Fibroblast of skin of left biceps (primary cell): Measurements from ENCODE around the gene SAP130.
"Not testable (repeated sequence)": the region's sequence is repeated elsewhere in the genome, so short reads cannot be mapped to it uniquely, and the experiment has no call there.

ENCODE experiments used
- DNase-seq, 2 experiments: peaks; one replicate each; pipeline ENCODE4 v3.0.0-alpha.2; 2013; ENCODE audit warnings: low read depth in 2 of 2

Gene SAP130

DNA sequence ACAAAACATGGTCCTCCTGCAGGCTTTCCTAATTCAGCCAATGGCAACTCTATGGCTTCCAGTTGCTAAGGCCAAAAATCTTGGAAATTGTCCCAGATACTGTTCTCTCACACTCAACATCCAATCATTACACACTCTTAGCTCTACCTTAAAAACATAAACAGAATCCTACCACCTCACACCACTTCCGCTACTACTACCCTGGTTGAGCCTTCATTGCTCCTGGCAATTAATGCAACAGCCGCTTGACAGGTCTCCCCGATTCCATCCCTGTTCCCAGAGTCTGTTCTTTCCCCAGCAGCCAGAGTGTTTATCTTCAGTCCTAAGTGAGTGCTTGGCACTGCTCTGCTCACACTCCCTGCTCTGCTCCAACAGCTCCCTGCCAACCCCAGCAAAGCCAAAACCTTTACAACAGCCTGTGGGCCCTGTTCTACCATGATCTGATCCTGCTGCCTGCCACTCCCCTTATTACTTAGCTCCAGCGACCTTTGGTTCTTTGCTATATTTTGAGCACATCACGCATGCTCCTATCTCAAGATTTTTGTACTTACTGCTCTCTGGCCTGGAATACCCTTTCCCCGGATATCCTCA lies 74.6 kb downstream of the SAP130 start:
- no peak for DNase-seq

GRCh38 chr2:127951026-127951425 lies 76.8 kb downstream of the SAP130 start:
- DNase-seq: no peak

GRCh38 chr2:127950264-127950663 lies 77.6 kb downstream of the SAP130 start:
- no peak for DNase-seq

GRCh38 chr2:127945281-127945680 lies 82.6 kb downstream of the SAP130 start:
- DNase-seq: no peak

DNA sequence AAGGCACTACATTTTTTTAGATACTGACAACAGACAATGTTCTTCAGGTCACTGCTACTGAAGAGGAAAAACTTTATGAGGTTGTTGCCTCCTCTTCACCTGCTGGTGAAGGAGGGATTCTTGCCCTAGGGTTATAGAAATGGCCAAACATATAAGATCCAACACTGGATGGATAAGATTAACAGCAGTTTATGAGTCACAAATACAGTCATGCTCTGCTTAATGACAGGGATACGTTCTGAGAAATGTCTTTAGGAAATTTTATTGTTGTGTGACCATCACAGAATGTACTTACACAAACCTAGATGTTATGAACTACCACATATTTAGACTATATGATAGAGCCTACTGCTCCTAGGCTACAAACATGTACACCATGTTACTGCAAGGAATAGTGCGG lies 84.7 kb downstream of the SAP130 start:
- DNase-seq: no peak

DNA sequence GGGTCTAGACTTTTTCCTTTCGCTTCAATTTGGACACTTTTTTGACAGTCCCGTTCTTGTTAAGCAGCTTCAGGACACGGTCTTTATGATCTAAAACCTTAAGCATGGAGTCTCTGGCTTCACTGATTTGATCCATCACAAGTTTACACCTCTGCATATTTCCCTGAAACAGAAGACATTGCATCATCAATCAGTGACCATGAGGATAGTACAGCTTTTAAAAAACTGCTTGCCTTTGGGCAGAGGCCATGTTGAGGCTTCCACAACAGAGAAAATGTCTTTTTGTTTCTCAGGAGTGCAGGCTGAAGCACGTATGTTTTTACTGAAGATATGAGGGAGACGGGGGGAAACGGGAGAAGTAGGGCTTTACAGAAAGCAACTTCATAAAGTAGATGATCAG lies 85.9 kb downstream of the SAP130 start:
- no peak for DNase-seq

- DNase-seq: no peak
Measured at GRCh38 chr2:127941461-127941860, 86.4 kb downstream of the SAP130 start.

GRCh38 chr2:127940641-127941040 lies 87.2 kb downstream of the SAP130 start:
- no peak for DNase-seq

DNA sequence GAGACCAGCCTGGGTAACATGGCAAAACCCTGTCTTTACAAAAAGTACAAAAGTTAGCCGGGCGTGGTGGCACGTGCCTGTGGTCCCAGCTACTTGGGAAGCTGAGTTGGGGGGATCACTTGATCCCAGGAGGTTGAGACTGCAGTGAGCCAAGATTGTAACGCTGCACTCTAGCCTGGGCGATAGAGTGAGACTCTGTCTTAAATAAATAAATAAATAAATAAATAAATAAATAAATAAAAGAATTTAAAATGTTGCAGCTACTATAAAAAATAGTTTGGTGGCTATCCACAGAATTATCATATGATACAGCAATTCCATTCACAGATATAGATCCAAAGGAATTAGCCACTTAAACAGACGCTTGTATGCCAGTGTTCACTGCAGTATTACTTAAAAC lies 92.5 kb downstream of the SAP130 start:
- no peak for DNase-seq

- peak; percentile 31 to 33 for DNase-seq
Measured at GRCh38 chr2:127932199-127932876, 95.5 kb downstream of the SAP130 start.

GRCh38 chr2:127929449-127929848 lies 98.4 kb downstream of the SAP130 start:
- no peak for DNase-seq

DNA sequence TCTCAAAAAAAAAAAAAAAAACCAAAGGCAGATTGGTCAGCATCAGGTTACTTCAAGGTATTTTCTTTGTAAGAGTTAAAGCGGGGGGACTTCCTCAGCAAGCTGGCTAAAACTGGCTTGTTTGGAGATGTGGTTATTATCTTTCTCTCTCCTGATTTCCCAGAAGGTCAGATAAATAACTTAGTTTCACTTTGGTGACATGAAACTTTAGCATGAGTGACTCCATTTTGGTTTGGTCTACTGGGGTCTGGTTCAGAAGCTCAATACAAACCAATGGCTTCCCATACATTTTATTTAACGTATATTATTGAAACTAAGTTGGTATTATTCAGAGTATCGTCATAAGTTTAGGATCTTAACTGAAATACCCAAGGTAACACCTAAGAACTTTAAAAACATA lies 100.5 kb downstream of the SAP130 start:
- no peak for DNase-seq

DNA sequence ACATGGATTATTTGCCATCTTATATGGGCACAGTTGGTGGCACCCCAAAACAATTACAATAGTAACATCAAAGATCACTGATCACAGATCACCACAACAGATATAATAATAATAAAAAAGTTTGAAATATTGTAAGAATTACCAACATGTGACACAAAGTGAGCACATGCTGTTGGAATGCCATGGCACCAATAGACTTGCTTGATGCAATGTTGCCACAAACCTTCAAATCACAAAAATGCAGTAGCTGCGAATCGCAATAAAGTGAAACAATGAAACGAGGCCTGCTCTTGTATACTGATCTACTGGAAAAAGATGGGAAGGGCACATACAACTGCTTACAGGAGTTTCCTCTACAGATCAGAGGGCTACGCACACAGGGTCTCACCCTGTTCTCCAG lies 109.9 kb downstream of the SAP130 start:
- no peak for DNase-seq

DNA sequence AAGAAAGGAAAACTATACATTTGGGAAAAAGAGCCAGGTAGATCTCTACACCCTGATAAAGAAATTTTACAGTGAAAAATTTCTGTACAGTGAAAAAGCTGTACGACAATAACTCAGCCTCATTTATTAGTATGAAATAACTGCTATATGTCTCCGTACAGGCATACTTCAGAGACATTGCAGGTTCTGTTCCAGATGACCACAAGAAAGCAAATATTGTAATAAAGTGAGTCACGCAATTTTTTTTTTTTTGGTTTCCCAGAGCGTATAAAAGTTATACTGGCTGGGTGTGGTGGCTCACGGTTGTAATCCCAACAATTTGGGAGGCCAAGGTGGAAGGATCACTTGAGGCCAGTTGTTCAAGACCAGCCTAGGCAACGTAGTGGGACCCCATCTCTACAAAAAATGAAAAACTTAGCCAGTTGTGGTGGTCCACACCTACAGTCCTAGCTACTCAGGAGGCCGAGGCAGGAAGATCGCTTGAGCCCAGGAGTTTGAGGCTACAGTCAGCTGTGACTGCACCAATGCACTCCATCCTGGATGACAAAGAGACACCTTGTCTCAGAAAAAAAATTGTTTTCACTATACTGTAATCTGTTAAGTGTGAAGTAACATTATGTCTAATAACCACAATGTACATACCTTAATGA lies 113.9 kb downstream of the SAP130 start:
- DNase-seq: no peak

GRCh38 chr2:127911737-127912136 lies 116.1 kb downstream of the SAP130 start:
- no peak for DNase-seq

DNA sequence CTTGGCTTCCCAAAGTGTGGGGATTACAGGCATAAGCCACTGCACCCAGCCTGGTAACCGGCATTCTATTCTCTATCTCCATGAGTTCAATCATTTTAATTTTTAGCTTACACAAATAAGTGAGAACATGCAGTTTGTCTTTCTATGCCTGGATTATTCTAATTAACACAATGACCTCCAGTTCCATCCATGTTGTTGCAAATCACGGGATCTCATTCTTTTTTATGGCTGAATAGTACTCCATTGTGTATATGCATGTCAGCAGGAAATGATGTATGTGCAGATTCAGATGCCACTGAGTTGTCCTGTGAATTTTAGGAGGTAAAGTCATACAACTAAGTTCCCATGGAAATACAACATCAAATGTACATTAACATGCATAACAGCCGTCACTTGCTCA lies 117.4 kb downstream of the SAP130 start:
- no peak for DNase-seq

GRCh38 chr2:127909019-127909418 lies 118.8 kb downstream of the SAP130 start:
- DNase-seq: no peak

DNA sequence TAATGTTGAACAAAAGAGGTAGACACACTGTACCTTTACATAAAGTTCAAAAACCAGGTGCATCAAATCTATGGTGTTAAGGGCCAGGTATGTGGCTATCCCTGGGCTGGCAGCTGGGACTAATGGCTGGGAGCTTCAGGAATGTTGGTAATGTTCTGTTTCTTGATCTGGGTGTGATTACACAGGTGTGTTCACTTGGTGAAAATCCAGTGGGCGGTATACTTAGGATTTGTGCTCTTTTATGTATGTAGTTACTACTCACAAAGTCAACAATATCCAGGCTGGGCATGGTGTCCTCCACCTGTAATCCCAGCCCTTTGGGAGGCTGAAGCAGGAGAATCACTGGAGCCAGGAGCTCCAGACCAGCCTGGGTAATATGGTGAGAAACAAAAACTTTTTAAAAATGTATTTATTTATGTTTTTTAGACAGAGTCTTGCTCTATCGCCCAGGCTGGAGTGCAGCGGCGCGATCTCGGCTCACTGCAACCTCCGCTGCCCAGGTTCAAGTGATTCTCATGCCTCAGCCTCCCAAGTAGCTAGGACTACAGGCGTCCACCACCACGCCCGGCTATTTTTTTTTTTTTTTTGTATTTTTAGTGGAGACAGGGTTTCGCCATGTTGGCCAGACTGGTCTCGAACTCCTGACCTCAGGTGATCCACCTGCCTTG lies 120.0 kb downstream of the SAP130 start:
- DNase-seq: not testable (repeated sequence)

DNA sequence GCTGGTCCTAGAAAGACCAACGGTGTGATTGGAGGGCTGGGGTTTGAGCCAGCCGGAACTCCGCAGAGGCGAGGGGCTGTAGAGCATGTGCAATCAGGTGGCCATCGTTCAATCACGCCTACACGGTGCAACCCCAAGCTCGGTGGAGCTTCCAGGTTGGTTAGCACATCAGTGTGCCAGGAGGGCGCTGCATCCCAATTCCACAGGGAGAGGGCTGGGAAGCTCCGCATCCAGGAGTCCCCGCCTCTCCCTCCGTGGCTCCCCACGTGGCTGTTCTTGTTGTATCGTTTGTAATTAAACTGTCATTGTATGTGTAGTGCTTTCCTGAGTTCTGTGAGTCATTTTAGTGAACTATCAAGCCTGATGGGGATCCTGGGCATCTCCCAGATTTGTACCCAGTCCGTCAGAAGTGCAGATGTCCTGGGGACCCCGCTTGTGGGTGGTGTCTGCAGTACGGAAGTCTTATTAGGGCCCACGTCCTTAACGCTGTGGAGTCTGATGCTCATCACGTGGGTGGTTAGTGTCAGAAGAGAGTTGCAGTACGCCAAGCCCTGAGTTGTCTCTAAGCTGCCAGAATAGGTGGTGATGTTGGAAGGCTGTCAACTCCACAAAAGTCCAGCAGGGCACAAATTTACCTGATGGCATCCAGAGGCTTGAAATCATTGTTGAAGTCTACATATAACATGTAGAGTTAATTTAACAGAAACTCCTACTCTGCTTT lies 121.5 kb downstream of the SAP130 start:
- no peak for DNase-seq

- DNase-seq: no peak
Measured at GRCh38 chr2:127901339-127902056, 126.4 kb downstream of the SAP130 start.

DNA sequence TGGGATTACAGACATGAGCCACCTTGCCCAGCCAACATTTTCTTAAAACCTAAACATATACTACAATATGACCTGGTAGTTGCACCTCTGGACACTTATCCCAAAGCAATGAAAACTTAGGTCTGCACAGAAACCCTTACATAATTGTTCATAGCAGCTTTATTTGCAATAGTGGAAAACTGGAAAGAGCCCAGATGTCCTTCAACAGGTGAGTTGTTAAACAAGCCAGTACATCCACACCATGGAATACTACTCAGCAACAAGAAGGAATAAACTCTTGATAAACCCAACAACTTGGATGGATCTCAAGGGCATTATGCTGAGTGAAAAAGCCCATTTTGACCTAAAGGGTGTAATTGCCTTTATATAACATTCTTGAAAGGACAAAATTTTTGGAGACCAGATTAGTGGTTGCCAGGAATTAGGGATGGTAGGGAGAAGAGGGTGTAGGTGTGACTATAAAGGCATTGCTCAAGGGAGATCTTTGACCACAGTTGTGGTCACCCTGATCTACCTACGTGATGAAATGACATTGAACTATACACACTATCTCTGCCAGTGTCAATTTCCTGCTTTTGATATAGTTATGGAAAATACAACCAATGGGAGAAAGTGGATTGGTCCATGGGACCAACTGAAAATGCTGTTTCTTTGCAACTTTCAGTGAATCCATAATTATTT lies 130.2 kb downstream of the SAP130 start:
- DNase-seq: no peak
